ENCODE measurements around the gene ABCA1.
"Not testable (repeated sequence)": the region's sequence is repeated elsewhere in the genome, so short reads cannot be mapped to it uniquely, and the experiment has no call there.

DNA sequence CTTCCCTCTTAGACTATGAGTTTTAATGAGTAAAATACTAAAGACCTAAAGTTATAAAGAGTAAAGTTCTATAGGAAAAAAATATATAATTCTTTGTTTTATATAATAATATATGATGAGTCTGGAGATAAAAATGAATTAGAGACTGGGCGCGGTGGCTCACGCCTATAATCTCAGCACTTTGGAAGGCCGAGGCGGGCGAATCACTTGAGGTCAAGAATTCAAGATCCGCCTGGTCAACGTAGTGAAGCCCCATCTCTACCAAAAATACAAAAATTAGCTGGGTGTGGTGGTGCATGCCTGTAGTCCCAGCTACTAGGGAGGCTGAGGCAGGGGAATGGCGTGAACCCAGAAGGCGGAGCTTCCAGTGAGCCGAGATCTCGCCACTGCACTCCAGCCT lies 158.9 kb downstream of the ABCA1 start:
- TF ChIP-seq, protein P1, sequence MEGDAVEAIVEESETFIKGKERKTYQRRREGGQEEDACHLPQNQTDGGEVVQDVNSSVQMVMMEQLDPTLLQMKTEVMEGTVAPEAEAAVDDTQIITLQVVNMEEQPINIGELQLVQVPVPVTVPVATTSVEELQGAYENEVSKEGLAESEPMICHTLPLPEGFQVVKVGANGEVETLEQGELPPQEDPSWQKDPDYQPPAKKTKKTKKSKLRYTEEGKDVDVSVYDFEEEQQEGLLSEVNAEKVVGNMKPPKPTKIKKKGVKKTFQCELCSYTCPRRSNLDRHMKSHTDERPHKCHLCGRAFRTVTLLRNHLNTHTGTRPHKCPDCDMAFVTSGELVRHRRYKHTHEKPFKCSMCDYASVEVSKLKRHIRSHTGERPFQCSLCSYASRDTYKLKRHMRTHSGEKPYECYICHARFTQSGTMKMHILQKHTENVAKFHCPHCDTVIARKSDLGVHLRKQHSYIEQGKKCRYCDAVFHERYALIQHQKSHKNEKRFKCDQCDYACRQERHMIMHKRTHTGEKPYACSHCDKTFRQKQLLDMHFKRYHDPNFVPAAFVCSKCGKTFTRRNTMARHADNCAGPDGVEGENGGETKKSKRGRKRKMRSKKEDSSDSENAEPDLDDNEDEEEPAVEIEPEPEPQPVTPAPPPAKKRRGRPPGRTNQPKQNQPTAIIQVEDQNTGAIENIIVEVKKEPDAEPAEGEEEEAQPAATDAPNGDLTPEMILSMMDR (conservative IDR thresholded peaks at IDR 0.05; ENCODE audit: low read length), result not testable (repeated sequence)
- not testable (repeated sequence) for TF ChIP-seq EZH2phosphoT487 (IDR thresholded peaks at IDR 0.05; ENCODE audit: borderline replicate concordance, low read depth, low read length)
